Pancreas (tissue), 10 donors: Measurements from ENCODE around the gene GRIP2. TPM values are rescaled to one million over a fixed set of nuclear protein-coding genes. Genes with fewer than 3 reads are reported as not detected.

Experiments used
- ATAC-seq, 4 donors: fragments of 200-7000 bp; cut with Tn5 transposase; one replicate each; pipeline versions ENCODE4 v1.8.0 to v1.9.1; 2020; ENCODE audit warnings: mild to moderate bottlenecking in 4 of 4, moderate library complexity in 4 of 4
- DNase-seq, 6 donors: peaks; one replicate each; pipeline ENCODE4 v3.0.0-alpha.2; 2020
- FAIRE-seq: peaks from 2 replicates; lab custom pipeline; 2012; peaks lifted over from hg19 to GRCh38; lab: Jason Lieb, UNC
- H3K27ac ChIP-seq, 4 donors: fragments of 200-600 bp; sonication (generic); 1 replicate in 3 of 4; 2 replicates in 1 of 4; pipeline versions ENCODE4 v1.5.0 to v1.8.0; 2020
- H3K27me3 ChIP-seq, 4 donors: fragments of 200-600 bp; one replicate each; pipeline ENCODE4 v1.8.0; 2021
- H3K36me3 ChIP-seq, 3 donors: fragments of 200-600 bp; sonication (generic) in 1 of 3; one replicate each; pipeline versions ENCODE4 v1.5.0 to v1.8.0; 2020 to 2021
- H3K4me1 ChIP-seq, 3 donors: fragments of 200-600 bp; one replicate each; pipeline ENCODE4 v1.8.0; 2021
- H3K4me3 ChIP-seq, 4 donors: fragments of 200-600 bp; sonication (generic) in 2 of 4; one replicate each; pipeline versions ENCODE4 v1.5.0 to v1.8.0; 2020 to 2021
- H3K9me3 ChIP-seq, 4 donors: fragments of 200-600 bp; one replicate each; pipeline ENCODE4 v1.8.0; 2021
- WGBS, 2 donors: extraction: QIAGEN DNeasy Blood & Tissue Kit; methylation state at CpG; one replicate each; pipeline ENCODE4 v1.1.7; 2013; 5-methylcytosine and 5-hydroxymethylcytosine counted together
- intact Hi-C, 3 donors: fragments of 100-400 bp; cut with DNase I; formaldehyde crosslinking; loops; one replicate each; pipeline versions ENCODE4 v1.11.1 to v1.14.2; 2022
- polyA plus RNA-seq, 2 donors: library from polyadenylated mRNA; stranded (reverse); fragments of 200-250 nt; gene quantifications; one replicate each; pipeline ENCODE4 v1.2.3, GENCODE V29; 2013
- total RNA-seq, 6 donors: library from RNA; stranded (reverse); fragmentation: NEBNext Ultra II Directional in 4 of 6; extraction: Animal tissue kit (Norgen Biotek cat#: 25700) in 4 of 6; gene quantifications; one replicate each; pipeline versions ENCODE4 v1.2.1 to v1.2.4, GENCODE V29; 2021 to 2023
- TF ChIP-seq, protein P1 (sequence below), 4 donors: fragments of 200-600 bp; sonication (generic) in 3 of 4; IDR thresholded peaks; one replicate each; pipeline versions ENCODE4 v1.5.0 to v1.8.0; 2021; ENCODE audit warnings: antibody characterized with exemption in 4 of 4
- donor health status: healthy with polysubstance abuse.
- donor health status: DM: no; HTN: no; CAD: no; lungs with moderate emphysema.
- donor health status: DM: no; HTN: no; CAD: no.
- donor health status: control.
- donor health status: control.
- donor health status: Bipolar disorder and iron deficiency.
- donor health status: DM: yes; HTN: yes; CAD: no.
- donor health status: DM: no; HTN: no; CAD: no.
- donor health status: DM: no; HTN: no; CAD: no.
- donor health status: DM: yes; HTN: yes; CAD: no.

Gene GRIP2
- total and polyA plus RNA-seq, 8 donors, result 0.16 to 0.94 (median 0.35) TPM

GRCh38 chr3:14555835-14556234, 15.7 kb upstream of the GRIP2 start:
- FAIRE-seq (no peak), DNase-seq (no peak), ATAC-seq (peak in 2 of 4 donors; percentile 38 to 54)
- no peaks in the 10 kb centered on the region for H3K9me3 ChIP-seq
- intact Hi-C loops, result no loop called here
- H3K4me3 ChIP-seq, result no peak overlapping the region
- 33 to 53% methylated on average over 21 to 22 of the region's 22 CpGs for WGBS, 2 donors
- no peaks in the 10 kb centered on the region for H3K36me3 ChIP-seq
- H3K4me1 ChIP-seq, result no peaks in the 10 kb centered on the region
- no peak overlapping the region for H3K27ac ChIP-seq
- TF ChIP-seq, protein P1, sequence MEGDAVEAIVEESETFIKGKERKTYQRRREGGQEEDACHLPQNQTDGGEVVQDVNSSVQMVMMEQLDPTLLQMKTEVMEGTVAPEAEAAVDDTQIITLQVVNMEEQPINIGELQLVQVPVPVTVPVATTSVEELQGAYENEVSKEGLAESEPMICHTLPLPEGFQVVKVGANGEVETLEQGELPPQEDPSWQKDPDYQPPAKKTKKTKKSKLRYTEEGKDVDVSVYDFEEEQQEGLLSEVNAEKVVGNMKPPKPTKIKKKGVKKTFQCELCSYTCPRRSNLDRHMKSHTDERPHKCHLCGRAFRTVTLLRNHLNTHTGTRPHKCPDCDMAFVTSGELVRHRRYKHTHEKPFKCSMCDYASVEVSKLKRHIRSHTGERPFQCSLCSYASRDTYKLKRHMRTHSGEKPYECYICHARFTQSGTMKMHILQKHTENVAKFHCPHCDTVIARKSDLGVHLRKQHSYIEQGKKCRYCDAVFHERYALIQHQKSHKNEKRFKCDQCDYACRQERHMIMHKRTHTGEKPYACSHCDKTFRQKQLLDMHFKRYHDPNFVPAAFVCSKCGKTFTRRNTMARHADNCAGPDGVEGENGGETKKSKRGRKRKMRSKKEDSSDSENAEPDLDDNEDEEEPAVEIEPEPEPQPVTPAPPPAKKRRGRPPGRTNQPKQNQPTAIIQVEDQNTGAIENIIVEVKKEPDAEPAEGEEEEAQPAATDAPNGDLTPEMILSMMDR (IDR thresholded peaks at IDR 0.05), result no peak
- no peaks in the 10 kb centered on the region for H3K27me3 ChIP-seq

DNA sequence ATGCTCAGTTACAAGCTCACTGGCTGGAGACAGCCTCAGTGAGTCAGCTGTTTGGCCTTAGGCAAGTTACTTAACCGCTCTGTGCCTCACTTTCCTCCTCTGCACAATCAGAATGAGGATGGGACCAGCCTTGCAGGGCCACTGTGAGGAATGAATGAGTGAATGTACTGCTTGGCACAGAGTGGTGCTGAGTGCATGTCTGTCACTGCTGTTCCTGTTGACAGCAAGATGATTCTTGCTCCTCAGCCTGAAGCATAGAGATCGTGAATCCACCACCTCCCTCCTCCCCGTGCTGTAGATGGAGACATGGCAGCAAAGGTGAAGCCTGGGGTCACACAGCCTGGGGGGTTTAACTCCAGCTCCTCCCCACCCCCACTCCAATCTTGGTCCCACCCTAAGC, 14.6 kb upstream of the GRIP2 start:
- WGBS, 2 donors, result 91 to 96% methylated on average over 3 of the region's 3 CpGs
- Histone ChIP-seq H3K36me3 (no peaks in the 10 kb centered on the region), H3K27ac (no peak overlapping the region), H3K4me1 (no peaks in the 10 kb centered on the region), H3K27me3 (no peaks in the 10 kb centered on the region), H3K4me3 (no peak overlapping the region), H3K9me3 (no peaks in the 10 kb centered on the region)
- TF ChIP-seq, protein P1 (IDR thresholded peaks at IDR 0.05), result no peak
- intact Hi-C loops, result no loop called here
- no peak for ATAC-seq
- no peak for FAIRE-seq
- no peak for DNase-seq

GRCh38 chr3:14553871-14554270, 13.7 kb upstream of the GRIP2 start:
- FAIRE-seq (no peak), DNase-seq (peak in 1 of 6 donors; percentile 14), ATAC-seq (peak in 1 of 4 donors; percentile 10)
- Histone ChIP-seq H3K9me3 (no peaks in the 10 kb centered on the region), H3K4me1 (no peaks in the 10 kb centered on the region), H3K4me3 (no peak overlapping the region), H3K27ac (no peak overlapping the region), H3K27me3 (no peaks in the 10 kb centered on the region), H3K36me3 (no peaks in the 10 kb centered on the region)
- WGBS, 2 donors, result 75 to 76% methylated on average over 5 of the region's 5 CpGs
- TF ChIP-seq, protein P1 (IDR thresholded peaks at IDR 0.05), result no peak
- intact Hi-C loops, result no loop called here

- H3K27ac ChIP-seq, result no peak overlapping the region
- peak in 1 of 6 donors; percentile 14 for DNase-seq
- H3K36me3 ChIP-seq, result no peaks in the 10 kb centered on the region
- no peak for FAIRE-seq
- intact Hi-C loops, result no loop called here
- no peaks in the 10 kb centered on the region for H3K9me3 ChIP-seq
- no peaks in the 10 kb centered on the region for H3K27me3 ChIP-seq
- H3K4me1 ChIP-seq, result no peaks in the 10 kb centered on the region
- ATAC-seq, result no peak
- WGBS, 2 donors, result 86 to 94% methylated on average over 4 of the region's 4 CpGs
- TF ChIP-seq, protein P1 (IDR thresholded peaks at IDR 0.05), result no peak
- no peak overlapping the region for H3K4me3 ChIP-seq
Measured at GRCh38 chr3:14552717-14553116, 12.6 kb upstream of the GRIP2 start.

- DNase-seq (peak in 1 of 6 donors; percentile 6), FAIRE-seq (no peak), ATAC-seq (no peak)
- intact Hi-C loops, result no loop called here
- Histone ChIP-seq H3K4me1 (no peaks in the 10 kb centered on the region), H3K27me3 (no peaks in the 10 kb centered on the region), H3K9me3 (no peaks in the 10 kb centered on the region), H3K36me3 (no peaks in the 10 kb centered on the region), H3K4me3 (no peak overlapping the region), H3K27ac (no peak overlapping the region)
- TF ChIP-seq, protein P1 (IDR thresholded peaks at IDR 0.05), result no peak
- 81 to 86% methylated on average over 8 of the region's 8 CpGs for WGBS, 2 donors
Measured at GRCh38 chr3:14552041-14552648, 12.0 kb upstream of the GRIP2 start.
